ENCODE results near the gene TRIM52. TPM values are rescaled to one million over a fixed set of nuclear protein-coding genes. Genes with fewer than 3 reads are reported as not detected.

Gene TRIM52
- total RNA-seq, 1 experiment from 2014 or later: 7.8 TPM

GRCh38 chr5:181223058-181223728 lies 37.8 kb downstream of the TRIM52 start, which contains the start of gene TRIM41 (continued):
- peak; percentile 77; the same call in 1 of the 2 replicates for TF ChIP-seq ZBTB43 (CRISPR knock-in tag; IDR thresholded peaks at IDR 0.05)
- TF ChIP-seq, protein P1, sequence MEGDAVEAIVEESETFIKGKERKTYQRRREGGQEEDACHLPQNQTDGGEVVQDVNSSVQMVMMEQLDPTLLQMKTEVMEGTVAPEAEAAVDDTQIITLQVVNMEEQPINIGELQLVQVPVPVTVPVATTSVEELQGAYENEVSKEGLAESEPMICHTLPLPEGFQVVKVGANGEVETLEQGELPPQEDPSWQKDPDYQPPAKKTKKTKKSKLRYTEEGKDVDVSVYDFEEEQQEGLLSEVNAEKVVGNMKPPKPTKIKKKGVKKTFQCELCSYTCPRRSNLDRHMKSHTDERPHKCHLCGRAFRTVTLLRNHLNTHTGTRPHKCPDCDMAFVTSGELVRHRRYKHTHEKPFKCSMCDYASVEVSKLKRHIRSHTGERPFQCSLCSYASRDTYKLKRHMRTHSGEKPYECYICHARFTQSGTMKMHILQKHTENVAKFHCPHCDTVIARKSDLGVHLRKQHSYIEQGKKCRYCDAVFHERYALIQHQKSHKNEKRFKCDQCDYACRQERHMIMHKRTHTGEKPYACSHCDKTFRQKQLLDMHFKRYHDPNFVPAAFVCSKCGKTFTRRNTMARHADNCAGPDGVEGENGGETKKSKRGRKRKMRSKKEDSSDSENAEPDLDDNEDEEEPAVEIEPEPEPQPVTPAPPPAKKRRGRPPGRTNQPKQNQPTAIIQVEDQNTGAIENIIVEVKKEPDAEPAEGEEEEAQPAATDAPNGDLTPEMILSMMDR (IDR thresholded peaks at IDR 0.05): no peak
- no peak for TF ChIP-seq NFATC4 (CRISPR knock-in tag; IDR thresholded peaks at IDR 0.05)
- peak; percentile 71 for TF ChIP-seq TEAD1 (CRISPR knock-in tag; IDR thresholded peaks at IDR 0.05)
- TF ChIP-seq ZNF423 (CRISPR knock-in tag; IDR thresholded peaks at IDR 0.05): no peak
- TF ChIP-seq TP53 (CRISPR knock-in tag; IDR thresholded peaks at IDR 0.05): no peak
- peak; percentile 70 for TF ChIP-seq ZNF232 (CRISPR knock-in tag; IDR thresholded peaks at IDR 0.05)
- TF ChIP-seq E2F1 (CRISPR knock-in tag; IDR thresholded peaks at IDR 0.05): no peak
- TF ChIP-seq, protein P2, sequence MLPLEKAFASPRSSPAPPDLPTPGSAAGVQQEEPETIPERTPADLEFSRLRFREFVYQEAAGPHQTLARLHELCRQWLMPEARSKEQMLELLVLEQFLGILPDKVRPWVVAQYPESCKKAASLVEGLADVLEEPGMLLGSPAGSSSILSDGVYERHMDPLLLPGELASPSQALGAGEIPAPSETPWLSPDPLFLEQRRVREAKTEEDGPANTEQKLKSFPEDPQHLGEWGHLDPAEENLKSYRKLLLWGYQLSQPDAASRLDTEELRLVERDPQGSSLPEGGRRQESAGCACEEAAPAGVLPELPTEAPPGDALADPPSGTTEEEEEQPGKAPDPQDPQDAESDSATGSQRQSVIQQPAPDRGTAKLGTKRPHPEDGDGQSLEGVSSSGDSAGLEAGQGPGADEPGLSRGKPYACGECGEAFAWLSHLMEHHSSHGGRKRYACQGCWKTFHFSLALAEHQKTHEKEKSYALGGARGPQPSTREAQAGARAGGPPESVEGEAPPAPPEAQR (CRISPR knock-in tag; IDR thresholded peaks at IDR 0.05): no peak
- TF ChIP-seq ZNF263 (CRISPR knock-in tag; IDR thresholded peaks at IDR 0.05; ENCODE audit: low read depth): no peak
- TF ChIP-seq ZNF416 (CRISPR knock-in tag; IDR thresholded peaks at IDR 0.05): no peak; the same call in 1 of the 2 replicates
- 0 out of 2 replicates have a peak, but pooled peaks have one; percentile 74 for TF ChIP-seq ARID4B (CRISPR knock-in tag; IDR thresholded peaks at IDR 0.05; ENCODE audit: borderline replicate concordance)
- TF ChIP-seq CREM (CRISPR knock-in tag; IDR thresholded peaks at IDR 0.05): peak; percentile 43; the same call in 1 of the 2 replicates
- TF ChIP-seq HMGA2 (CRISPR knock-in tag; IDR thresholded peaks at IDR 0.05): no peak
- no peak for TF ChIP-seq NFYB (CRISPR knock-in tag; conservative IDR thresholded peaks at IDR 0.05; ENCODE audit: low read depth)
- TF ChIP-seq PREB (CRISPR knock-in tag; IDR thresholded peaks at IDR 0.05; ENCODE audit: borderline replicate concordance): no peak
- no peak for TF ChIP-seq ZBTB21 (CRISPR knock-in tag; IDR thresholded peaks at IDR 0.05; ENCODE audit: borderline replicate concordance)
- TF ChIP-seq, protein P3, sequence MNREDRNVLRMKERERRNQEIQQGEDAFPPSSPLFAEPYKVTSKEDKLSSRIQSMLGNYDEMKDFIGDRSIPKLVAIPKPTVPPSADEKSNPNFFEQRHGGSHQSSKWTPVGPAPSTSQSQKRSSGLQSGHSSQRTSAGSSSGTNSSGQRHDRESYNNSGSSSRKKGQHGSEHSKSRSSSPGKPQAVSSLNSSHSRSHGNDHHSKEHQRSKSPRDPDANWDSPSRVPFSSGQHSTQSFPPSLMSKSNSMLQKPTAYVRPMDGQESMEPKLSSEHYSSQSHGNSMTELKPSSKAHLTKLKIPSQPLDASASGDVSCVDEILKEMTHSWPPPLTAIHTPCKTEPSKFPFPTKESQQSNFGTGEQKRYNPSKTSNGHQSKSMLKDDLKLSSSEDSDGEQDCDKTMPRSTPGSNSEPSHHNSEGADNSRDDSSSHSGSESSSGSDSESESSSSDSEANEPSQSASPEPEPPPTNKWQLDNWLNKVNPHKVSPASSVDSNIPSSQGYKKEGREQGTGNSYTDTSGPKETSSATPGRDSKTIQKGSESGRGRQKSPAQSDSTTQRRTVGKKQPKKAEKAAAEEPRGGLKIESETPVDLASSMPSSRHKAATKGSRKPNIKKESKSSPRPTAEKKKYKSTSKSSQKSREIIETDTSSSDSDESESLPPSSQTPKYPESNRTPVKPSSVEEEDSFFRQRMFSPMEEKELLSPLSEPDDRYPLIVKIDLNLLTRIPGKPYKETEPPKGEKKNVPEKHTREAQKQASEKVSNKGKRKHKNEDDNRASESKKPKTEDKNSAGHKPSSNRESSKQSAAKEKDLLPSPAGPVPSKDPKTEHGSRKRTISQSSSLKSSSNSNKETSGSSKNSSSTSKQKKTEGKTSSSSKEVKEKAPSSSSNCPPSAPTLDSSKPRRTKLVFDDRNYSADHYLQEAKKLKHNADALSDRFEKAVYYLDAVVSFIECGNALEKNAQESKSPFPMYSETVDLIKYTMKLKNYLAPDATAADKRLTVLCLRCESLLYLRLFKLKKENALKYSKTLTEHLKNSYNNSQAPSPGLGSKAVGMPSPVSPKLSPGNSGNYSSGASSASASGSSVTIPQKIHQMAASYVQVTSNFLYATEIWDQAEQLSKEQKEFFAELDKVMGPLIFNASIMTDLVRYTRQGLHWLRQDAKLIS (CRISPR knock-in tag; IDR thresholded peaks at IDR 0.05; ENCODE audit: borderline replicate concordance): no peak
- TF ChIP-seq, protein P4, sequence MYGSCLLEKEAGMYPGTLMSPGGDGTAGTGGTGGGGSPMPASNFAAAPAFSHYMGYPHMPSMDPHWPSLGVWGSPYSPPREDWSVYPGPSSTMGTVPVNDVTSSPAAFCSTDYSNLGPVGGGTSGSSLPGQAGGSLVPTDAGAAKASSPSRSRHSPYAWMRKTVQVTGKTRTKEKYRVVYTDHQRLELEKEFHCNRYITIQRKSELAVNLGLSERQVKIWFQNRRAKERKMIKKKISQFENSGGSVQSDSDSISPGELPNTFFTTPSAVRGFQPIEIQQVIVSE (CRISPR knock-in tag; IDR thresholded peaks at IDR 0.05; ENCODE audit: borderline replicate concordance): no peak; the same call in 1 of the 2 replicates
- TF ChIP-seq ERG (CRISPR knock-in tag; IDR thresholded peaks at IDR 0.05): no peak
- TF ChIP-seq ATF1 (CRISPR knock-in tag; IDR thresholded peaks at IDR 0.05): no peak
